PC-9 (cell line): ENCODE results near the gene SLC8A1. TPM values are rescaled to one million over a fixed set of nuclear protein-coding genes. Genes with fewer than 3 reads are reported as not detected.

ENCODE experiments used
- BruUV-seq: library from RNA; stranded (reverse); fragments of 400-500 nt; replicated peaks from 2 replicates; lab custom pipeline; 2021; lab: Mats Ljungman, UMichigan
- CTCF ChIA-PET: fragments of 300-600 bp; sonication (Branson Sonifier 250); formaldehyde crosslinking; loops from one replicate; lab custom pipeline; 2022; ENCODE audit warnings: antibody characterized with exemption; lab: Charles Lee
- POLR2A ChIA-PET: fragments of 300-600 bp; sonication (Branson Sonifier 250); formaldehyde crosslinking; loops from one replicate; lab custom pipeline; 2022; ENCODE audit warnings: antibody characterized with exemption; ENCODE audit not compliant: unreplicated experiment; lab: Charles Lee
- DNase-seq, 2 experiments: peaks; one replicate each; pipeline versions ENCODE4 v3.0.0 to v3.0.0-alpha.2; 2015 to 2022; ENCODE audit warnings: mixed read lengths in 1 of 2
- H2AFZ ChIP-seq: fragments of 200-600 bp; sonication (generic); 2 replicates; pipeline ENCODE4 v1.8.1; 2017; ENCODE audit warnings: antibody characterized with exemption
- H3F3A ChIP-seq: fragments of 200-600 bp; sonication (generic); 2 replicates; pipeline ENCODE4 v1.8.1; 2017; ENCODE audit warnings: antibody characterized with exemption, mild to moderate bottlenecking, low read depth; ENCODE audit not compliant: insufficient read depth
- H3K27ac ChIP-seq: fragments of 200-600 bp; sonication (generic); 2 replicates; pipeline ENCODE4 v1.6.1; 2016; ENCODE audit warnings: mixed run types
- H3K27me3 ChIP-seq: fragments of 200-600 bp; sonication (generic); 2 replicates; pipeline ENCODE4 v1.6.1; 2016; ENCODE audit warnings: low read depth, mixed run types; ENCODE audit not compliant: insufficient read depth
- H3K36me3 ChIP-seq: fragments of 200-600 bp; sonication (generic); 2 replicates; pipeline ENCODE4 v1.6.1; 2016; ENCODE audit warnings: low read depth, mixed run types
- H3K4me1 ChIP-seq: fragments of 200-600 bp; sonication (generic); replicated peaks from 2 replicates; pipeline ENCODE4 v1.6.1; 2016; ENCODE audit warnings: mixed run types; ENCODE audit not compliant: insufficient read depth
- H3K4me2 ChIP-seq: fragments of 200-600 bp; sonication (generic); 2 replicates; pipeline ENCODE4 v1.6.1; 2017; ENCODE audit warnings: mixed run types
- H3K4me3 ChIP-seq: fragments of 200-600 bp; sonication (generic); 2 replicates; pipeline ENCODE4 v1.6.1; 2016; ENCODE audit warnings: mixed run types
- H3K79me2 ChIP-seq: fragments of 200-600 bp; sonication (generic); 2 replicates; pipeline ENCODE4 v1.6.1; 2017; ENCODE audit warnings: low read depth, mixed run types
- H3K9me2 ChIP-seq: fragments of 200-600 bp; sonication (generic); 2 replicates; pipeline ENCODE4 v1.8.1; 2017; ENCODE audit warnings: mild to moderate bottlenecking; ENCODE audit not compliant: insufficient read depth
- H3K9me3 ChIP-seq: fragments of 200-600 bp; sonication (generic); 2 replicates; pipeline ENCODE4 v1.8.1; 2016; ENCODE audit warnings: low read depth; ENCODE audit not compliant: insufficient read depth
- H4K20me1 ChIP-seq: fragments of 200-600 bp; sonication (generic); 2 replicates; pipeline ENCODE4 v1.8.1; 2017; ENCODE audit not compliant: insufficient read depth
- CTCF ChIP-seq: fragments of 200-600 bp; sonication (generic); conservative IDR thresholded peaks from 2 replicates; pipeline ENCODE4 v1.6.1; 2017; ENCODE audit warnings: mixed run types, antibody characterized with exemption, mild to moderate bottlenecking, moderate library complexity
- EZH2 ChIP-seq: fragments of 200-600 bp; sonication (generic); IDR thresholded peaks from 2 replicates; pipeline ENCODE4 v1.8.0; 2017; ENCODE audit warnings: antibody characterized with exemption, low read depth
- intact Hi-C: fragments of 100-400 bp; cut with micrococcal nuclease; formaldehyde crosslinking; loops from one replicate; pipeline ENCODE4 v1.10.0; 2022; ENCODE audit not compliant: unreplicated experiment
- total RNA-seq: library from RNA; stranded (reverse); gene quantifications from 2 replicates; pipeline ENCODE4 v1.2.3, GENCODE V29; 2021

Gene SLC8A1
- total RNA-seq, 1 experiment from 2014 or later: 13.5 TPM

DNA sequence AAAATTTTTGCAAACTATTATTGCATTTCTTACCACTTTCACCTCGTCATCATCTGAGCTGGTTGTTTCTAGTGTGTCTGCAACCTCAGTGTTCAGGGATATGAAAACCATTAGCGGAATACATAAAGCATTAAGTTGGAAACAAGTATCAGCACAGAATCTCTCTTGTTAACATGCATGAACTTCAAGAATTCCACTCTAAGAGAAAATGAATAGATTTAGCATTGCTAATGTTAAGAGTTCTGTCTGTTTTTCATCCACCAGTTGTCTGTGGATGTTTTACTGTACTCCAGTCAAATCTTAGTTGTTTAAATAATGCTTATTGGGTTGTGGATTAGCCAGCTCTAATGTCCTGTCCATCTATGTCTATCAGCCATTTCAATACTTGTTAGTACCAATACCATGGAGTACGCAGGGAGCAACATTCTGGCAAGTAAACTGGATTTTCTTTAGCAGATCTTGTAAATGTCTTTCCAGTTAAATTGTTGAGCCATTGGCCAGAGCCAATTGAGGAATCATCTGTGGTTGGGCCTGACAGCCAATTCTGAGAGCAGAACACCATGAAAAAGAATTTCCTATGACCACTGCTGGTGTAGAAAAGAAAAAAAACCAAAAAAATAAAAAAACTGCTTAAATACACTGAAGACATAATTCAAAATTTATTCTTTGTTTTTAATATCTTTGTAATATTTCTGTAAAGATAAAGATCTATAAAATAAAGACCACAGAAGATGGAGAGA lies 82.5 kb downstream of the SLC8A1 start:
- H3K27me3 ChIP-seq: no peaks in the 10 kb centered on the region
- no peak overlapping the region for H3K4me3 ChIP-seq
- intact Hi-C loops: no loop called here
- no peaks in the 10 kb centered on the region for H3K4me1 ChIP-seq
- no peak overlapping the region for H2AFZ ChIP-seq
- no peak for DNase-seq
- H3K9me3 ChIP-seq: no peaks in the 10 kb centered on the region; the same call in 1 of the 2 replicates
- BruUV-seq: no TSS peak
- H3K9me2 ChIP-seq: no peaks in the 10 kb centered on the region; the same call in 1 of the 2 replicates
- H4K20me1 ChIP-seq: no peaks in the 10 kb centered on the region
- ChIA-PET CTCF (no interaction called here), POLR2A (no interaction called here)
- H3K36me3 ChIP-seq: no peaks in the 10 kb centered on the region
- H3K4me2 ChIP-seq: no peak overlapping the region
- H3F3A ChIP-seq: no peaks in the 10 kb centered on the region
- no peak for TF ChIP-seq EZH2
- no peak for TF ChIP-seq CTCF
- H3K79me2 ChIP-seq: no peaks in the 10 kb centered on the region
- H3K27ac ChIP-seq: no peak overlapping the region

- TF ChIP-seq CTCF (no peak), EZH2 (no peak)
- H4K20me1 ChIP-seq: no peaks in the 10 kb centered on the region
- H3K9me3 ChIP-seq: no peaks in the 10 kb centered on the region; the same call in 1 of the 2 replicates
- BruUV-seq: no TSS peak
- H3K9me2 ChIP-seq: no peaks in the 10 kb centered on the region; the same call in 1 of the 2 replicates
- H3K4me2 ChIP-seq: no peak overlapping the region
- ChIA-PET POLR2A (no interaction called here), CTCF (no interaction called here)
- DNase-seq: no peak
- no peaks in the 10 kb centered on the region for H3F3A ChIP-seq
- H3K79me2 ChIP-seq: no peaks in the 10 kb centered on the region
- H3K4me1 ChIP-seq: no peaks in the 10 kb centered on the region
- H2AFZ ChIP-seq: no peak overlapping the region
- no peak overlapping the region for H3K4me3 ChIP-seq
- H3K36me3 ChIP-seq: no peaks in the 10 kb centered on the region
- H3K27ac ChIP-seq: no peak overlapping the region
- intact Hi-C loops: no loop called here
- no peaks in the 10 kb centered on the region for H3K27me3 ChIP-seq
These were observed 84.2 kb downstream of the SLC8A1 start for GRCh38 chr2:40367652-40368051.

- CTCF ChIA-PET: no interaction called here
These were observed 84.9 kb downstream of the SLC8A1 start for GRCh38 chr2:40367032-40367431.

More at GRCh38 chr2:40367032-40367431, 84.9 kb downstream of the SLC8A1 start:
- H4K20me1 ChIP-seq: no peaks in the 10 kb centered on the region
- no peak overlapping the region for H2AFZ ChIP-seq
- POLR2A ChIA-PET: no interaction called here
- intact Hi-C loops: no loop called here
- no peaks in the 10 kb centered on the region for H3F3A ChIP-seq
- no peak for TF ChIP-seq CTCF
- TF ChIP-seq EZH2: no peak
- H3K36me3 ChIP-seq: no peaks in the 10 kb centered on the region
- BruUV-seq: no TSS peak
- H3K27me3 ChIP-seq: no peaks in the 10 kb centered on the region
- H3K79me2 ChIP-seq: no peaks in the 10 kb centered on the region
- H3K27ac ChIP-seq: no peak overlapping the region
- no peaks in the 10 kb centered on the region; the same call in 1 of the 2 replicates for H3K9me3 ChIP-seq
- no peak overlapping the region for H3K4me3 ChIP-seq
- no peaks in the 10 kb centered on the region; the same call in 1 of the 2 replicates for H3K9me2 ChIP-seq
- no peaks in the 10 kb centered on the region for H3K4me1 ChIP-seq
- DNase-seq: no peak
- no peak overlapping the region for H3K4me2 ChIP-seq
